ENCODE data around the gene TERC. TPM values are rescaled to one million over a fixed set of nuclear protein-coding genes. Genes with fewer than 3 reads are reported as not detected.

The TERC gene
- 1 to 10 TPM in 3 of 6 donors, not detected in 3; 1.9 to 3.3 (median 1.9) TPM for polyA plus RNA-seq (ENCODE audit: low read depth in 6 of 6)

DNA sequence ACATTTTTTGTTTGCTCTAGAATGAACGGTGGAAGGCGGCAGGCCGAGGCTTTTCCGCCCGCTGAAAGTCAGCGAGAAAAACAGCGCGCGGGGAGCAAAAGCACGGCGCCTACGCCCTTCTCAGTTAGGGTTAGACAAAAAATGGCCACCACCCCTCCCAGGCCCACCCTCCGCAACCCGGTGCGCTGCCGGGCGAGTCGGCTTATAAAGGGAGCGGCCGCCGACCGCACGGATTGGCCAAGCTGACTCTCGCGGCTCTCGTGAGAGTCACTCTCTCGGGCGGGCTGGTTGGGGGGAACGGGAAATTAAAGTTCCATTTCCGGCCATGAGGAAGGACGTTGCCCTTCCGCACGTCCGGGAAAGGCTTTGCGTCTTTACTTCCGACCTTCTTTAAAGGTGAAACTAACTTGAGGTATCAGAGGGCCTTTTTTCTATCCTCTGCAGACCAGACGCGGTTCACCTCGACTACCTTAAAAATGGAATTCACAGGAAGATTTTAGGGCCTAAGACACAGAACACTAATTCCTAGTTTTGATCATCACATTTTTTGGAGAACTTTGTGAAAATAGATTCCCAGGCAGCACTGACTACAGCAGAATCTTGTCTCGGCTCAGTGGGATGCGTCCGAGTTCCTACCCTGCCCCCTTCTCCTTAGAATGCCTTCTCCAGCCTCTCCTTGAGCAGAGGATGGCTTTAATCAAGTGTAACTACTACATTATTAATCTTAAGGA, at the start of gene TERC:
Gene TERC (minus strand): TSS at position 179 of the 731 bp plus-strand sequence.
- Mint-ChIP-seq H3K27me3 (no peaks in the 10 kb centered on the region), H3K27ac (peak within 1 kb of the TSS; percentile 87 to 99 (median 98)), H3K4me1 (peaks cover 0 to 33% (median 18%) of the 10 kb centered on the region in 3 donors), H3K9me3 (peaks cover 0 to 14% (median 5%) of the 10 kb centered on the region in 7 donors), H3K4me3 (peak within 1 kb of the TSS; percentile 91 to 100 (median 97)), H3K36me3 (no peaks in the 10 kb centered on the region)
- peak; percentile 79 to 81 for ATAC-seq (ENCODE audit: low read depth in 2 of 2)
- peak; percentile 88 for DNase-seq

- peaks cover 4 to 17% (median 9%) of the 10 kb centered on the region in 7 donors for H3K9me3 Mint-ChIP-seq
- H3K4me1 Mint-ChIP-seq: peaks cover 34 to 47% (median 36%) of the 10 kb centered on the region in 3 donors
- DNase-seq (peak; percentile 90), ATAC-seq (ENCODE audit: low read depth in 2 of 2) (peak; percentile 88)
- H3K27me3 Mint-ChIP-seq: no peaks in the 10 kb centered on the region
- peak overlapping the region; percentile 75 to 95 (median 90) for H3K4me3 Mint-ChIP-seq
- H3K36me3 Mint-ChIP-seq: peaks cover 7 to 10% of the 10 kb centered on the region in 2 donors
- H3K27ac Mint-ChIP-seq: peak overlapping the region; percentile 92 to 98 (median 96)
Measured at GRCh38 chr3:169813757-169814517, 49.1 kb upstream of the TERC start.

DNA sequence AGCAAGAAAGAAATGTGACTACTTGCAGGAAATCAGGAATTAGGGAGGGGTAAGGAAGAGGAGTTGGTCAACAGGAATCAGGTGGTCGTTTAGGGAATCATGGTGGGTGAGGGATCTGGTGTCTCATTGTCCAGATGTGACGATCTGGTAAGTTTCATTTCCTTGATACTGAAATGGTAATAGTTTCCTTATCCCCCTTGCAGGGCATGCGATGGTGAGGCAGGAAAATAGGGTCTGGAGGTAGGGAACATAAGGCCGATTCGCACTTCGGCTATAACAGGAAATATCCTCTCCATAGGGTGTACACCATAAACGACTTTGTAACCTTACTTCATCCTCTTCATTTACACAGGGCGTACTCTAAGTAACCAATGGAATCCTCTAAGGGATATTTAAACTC, 48.4 kb upstream of the TERC start:
- peaks cover 30 to 43% (median 31%) of the 10 kb centered on the region in 3 donors for H3K4me1 Mint-ChIP-seq
- H3K27ac Mint-ChIP-seq: peak overlapping the region; percentile 90 to 98 (median 96)
- peaks cover 7 to 10% of the 10 kb centered on the region in 2 donors for H3K36me3 Mint-ChIP-seq
- H3K27me3 Mint-ChIP-seq: no peaks in the 10 kb centered on the region
- ATAC-seq (ENCODE audit: low read depth in 2 of 2) (no peak), DNase-seq (no peak)
- peaks cover 4 to 17% (median 9%) of the 10 kb centered on the region in 7 donors for H3K9me3 Mint-ChIP-seq
- peak overlapping the region; percentile 75 to 95 (median 90) for H3K4me3 Mint-ChIP-seq

- H3K4me1 Mint-ChIP-seq: peaks cover 24 to 39% (median 27%) of the 10 kb centered on the region in 3 donors
- peaks cover 7 to 10% of the 10 kb centered on the region in 2 donors for H3K36me3 Mint-ChIP-seq
- peak; percentile 57 to 58 for ATAC-seq (ENCODE audit: low read depth in 2 of 2)
- peak within 1 kb of the TSS; percentile 90 to 98 (median 96) for H3K27ac Mint-ChIP-seq
- H3K9me3 Mint-ChIP-seq: peaks cover 4 to 17% (median 9%) of the 10 kb centered on the region in 7 donors
- no peaks in the 10 kb centered on the region for H3K27me3 Mint-ChIP-seq
- DNase-seq: peak; percentile 70
- peak within 1 kb of the TSS; percentile 75 to 95 (median 90) for H3K4me3 Mint-ChIP-seq
Measured at GRCh38 chr3:169812332-169813235, 47.7 kb upstream of the TERC start, which contains the start of the genes LRRC34 and LRRIQ4. LRRC34 (minus strand) TSS chr3:169812904; CDS start chr3:169812548, 356 bp downstream. LRRIQ4 (plus strand) TSS chr3:169812870; CDS start chr3:169821922, 9,052 bp downstream.

GRCh38 chr3:169811631-169812331, 46.9 kb upstream of the TERC start:
- H3K4me3 Mint-ChIP-seq: peak overlapping the region; percentile 75 to 95 (median 90)
- ATAC-seq (ENCODE audit: low read depth in 2 of 2) (peak; percentile 13 to 16), DNase-seq (peak; percentile 40)
- peaks cover 7 to 10% of the 10 kb centered on the region in 2 donors for H3K36me3 Mint-ChIP-seq
- H3K27me3 Mint-ChIP-seq: no peaks in the 10 kb centered on the region
- peaks cover 23 to 38% (median 27%) of the 10 kb centered on the region in 3 donors for H3K4me1 Mint-ChIP-seq
- H3K9me3 Mint-ChIP-seq: peaks cover 4 to 15% (median 9%) of the 10 kb centered on the region in 7 donors
- H3K27ac Mint-ChIP-seq: peak overlapping the region; percentile 24 to 98 (median 87)

- ATAC-seq (ENCODE audit: low read depth in 2 of 2) (no peak), DNase-seq (no peak)
- H3K27ac Mint-ChIP-seq: peak overlapping the region in 1 of 6 donors; percentile 26
- peaks cover 0 to 2% (median 0%) of the 10 kb centered on the region in 7 donors for H3K9me3 Mint-ChIP-seq
- no peaks in the 10 kb centered on the region for H3K27me3 Mint-ChIP-seq
- peaks cover 0 to 3% of the 10 kb centered on the region in 2 donors for H3K36me3 Mint-ChIP-seq
- peaks cover 21 to 31% (median 26%) of the 10 kb centered on the region in 3 donors for H3K4me1 Mint-ChIP-seq
- peak overlapping the region in 1 of 8 donors; percentile 16 for H3K4me3 Mint-ChIP-seq
Measured at GRCh38 chr3:169809230-169809795, 44.5 kb upstream of the TERC start.

DNA sequence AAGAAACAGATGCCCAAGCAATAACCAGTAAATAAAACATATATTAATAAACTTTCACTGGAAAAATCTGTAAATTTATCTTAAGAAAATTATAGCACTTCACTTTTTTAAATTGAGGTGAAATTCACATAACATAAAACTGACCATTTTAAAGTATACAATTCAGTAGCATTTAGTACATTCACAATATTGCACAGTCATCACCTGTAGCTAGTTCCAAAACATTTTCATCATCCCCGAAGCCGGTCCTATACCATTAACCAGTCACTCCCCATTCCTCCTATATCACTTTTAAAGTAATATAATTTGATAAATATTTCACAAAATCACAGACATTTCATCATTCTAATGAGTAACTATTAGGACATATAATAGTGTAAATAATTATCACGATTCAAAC, 39.8 kb upstream of the TERC start:
- Mint-ChIP-seq H3K36me3 (peaks cover 0 to 3% of the 10 kb centered on the region in 2 donors), H3K27me3 (no peaks in the 10 kb centered on the region), H3K27ac (no peak overlapping the region), H3K9me3 (no peaks in the 10 kb centered on the region), H3K4me1 (peaks cover 0 to 6% (median 3%) of the 10 kb centered on the region in 3 donors), H3K4me3 (no peak overlapping the region)
- DNase-seq: no peak
- ATAC-seq (ENCODE audit: low read depth in 2 of 2): no peak

- H3K27me3 Mint-ChIP-seq: no peaks in the 10 kb centered on the region
- no peaks in the 10 kb centered on the region for H3K9me3 Mint-ChIP-seq
- ATAC-seq (ENCODE audit: low read depth in 2 of 2): no peak
- H3K36me3 Mint-ChIP-seq: peaks cover 0 to 7% of the 10 kb centered on the region in 2 donors
- no peak overlapping the region for H3K4me3 Mint-ChIP-seq
- DNase-seq: no peak
- peaks cover 0 to 5% (median 0%) of the 10 kb centered on the region in 3 donors for H3K4me1 Mint-ChIP-seq
- no peak overlapping the region for H3K27ac Mint-ChIP-seq
Measured at GRCh38 chr3:169792359-169792758, 27.5 kb upstream of the TERC start.

- DNase-seq (no peak), ATAC-seq (ENCODE audit: low read depth in 2 of 2) (no peak)
- no peak overlapping the region for H3K27ac Mint-ChIP-seq
- H3K9me3 Mint-ChIP-seq: no peaks in the 10 kb centered on the region
- no peak overlapping the region for H3K4me3 Mint-ChIP-seq
- H3K27me3 Mint-ChIP-seq: no peaks in the 10 kb centered on the region
- H3K36me3 Mint-ChIP-seq: peaks cover 5 to 19% of the 10 kb centered on the region in 2 donors
- H3K4me1 Mint-ChIP-seq: peaks cover 0 to 5% (median 0%) of the 10 kb centered on the region in 3 donors
Measured at GRCh38 chr3:169790687-169791429, 26.0 kb upstream of the TERC start.

GRCh38 chr3:169790219-169790618, 25.4 kb upstream of the TERC start:
- Mint-ChIP-seq H3K9me3 (no peaks in the 10 kb centered on the region), H3K4me3 (no peak overlapping the region), H3K27me3 (no peaks in the 10 kb centered on the region), H3K4me1 (peaks cover 0 to 9% (median 0%) of the 10 kb centered on the region in 3 donors), H3K27ac (no peak overlapping the region), H3K36me3 (peaks cover 12 to 26% of the 10 kb centered on the region in 2 donors)
- no peak for ATAC-seq (ENCODE audit: low read depth in 2 of 2)
- DNase-seq: no peak

GRCh38 chr3:169787791-169788190, 22.9 kb upstream of the TERC start:
- H3K36me3 Mint-ChIP-seq: peaks cover 13 to 24% of the 10 kb centered on the region in 2 donors

More at GRCh38 chr3:169787791-169788190, 22.9 kb upstream of the TERC start:
- Mint-ChIP-seq H3K4me3 (no peak overlapping the region), H3K9me3 (no peaks in the 10 kb centered on the region), H3K27me3 (no peaks in the 10 kb centered on the region), H3K27ac (peak overlapping the region in 2 of 6 donors; percentile 8 to 58), H3K4me1 (peaks cover 0 to 9% (median 0%) of the 10 kb centered on the region in 3 donors)
- no peak for DNase-seq
- no peak for ATAC-seq (ENCODE audit: low read depth in 2 of 2)

Measured in naive B cell (primary cell).